Activated naive CD8-positive, alpha-beta T cell treated with anti-CD3 and anti-CD28 coated beads for 36 hours (primary cell): ENCODE data around the gene PRR5L. TPM values are rescaled to one million over a fixed set of nuclear protein-coding genes. Genes with fewer than 3 reads are reported as not detected.

Experiments used
- DNase-seq: peaks from one replicate; pipeline ENCODE4 v3.0.0; 2021
- H3K27ac Mint-ChIP-seq: one replicate; pipeline ENCODE4 v1.8.0; 2022; ENCODE audit warnings: mild to moderate bottlenecking, moderate library complexity, mixed read lengths
- H3K27me3 Mint-ChIP-seq: one replicate; pipeline ENCODE4 v1.8.0; 2022; ENCODE audit warnings: mild to moderate bottlenecking, mixed read lengths
- H3K36me3 Mint-ChIP-seq: one replicate; pipeline ENCODE4 v1.8.0; 2021; ENCODE audit warnings: mild to moderate bottlenecking, mixed read lengths
- H3K4me1 Mint-ChIP-seq: one replicate; pipeline ENCODE4 v1.8.0; 2021; ENCODE audit warnings: mixed read lengths
- H3K4me3 Mint-ChIP-seq: one replicate; pipeline ENCODE4 v1.8.0; 2022; ENCODE audit warnings: mild to moderate bottlenecking, moderate library complexity, mixed read lengths
- H3K9me3 Mint-ChIP-seq: one replicate; pipeline ENCODE4 v1.8.0; 2022; ENCODE audit warnings: mixed read lengths
- total RNA-seq, 2 experiments: library from RNA; stranded (reverse); gene quantifications; one replicate each; pipeline ENCODE4 v1.2.3, GENCODE V29; 2021

PRR5L gene
- total RNA-seq, 2 experiments from 2014 or later: 6.0 to 6.9 TPM

GRCh38 chr11:36381015-36381360 is 84.9 kb downstream of the PRR5L start:
- peaks cover 3% of the 10 kb centered on the region for H3K36me3 Mint-ChIP-seq
- H3K4me1 Mint-ChIP-seq: peaks cover 18% of the 10 kb centered on the region
- no peak for DNase-seq
- H3K9me3 Mint-ChIP-seq: no peaks in the 10 kb centered on the region
- H3K27me3 Mint-ChIP-seq: peaks cover 60% of the 10 kb centered on the region
- H3K27ac Mint-ChIP-seq: no peak overlapping the region
- no peak overlapping the region for H3K4me3 Mint-ChIP-seq

- Mint-ChIP-seq H3K9me3 (no peaks in the 10 kb centered on the region), H3K27me3 (peaks cover 41% of the 10 kb centered on the region), H3K36me3 (peaks cover 3% of the 10 kb centered on the region), H3K4me3 (no peak overlapping the region), H3K4me1 (peaks cover 6% of the 10 kb centered on the region), H3K27ac (no peak overlapping the region)
- no peak for DNase-seq
Observed at GRCh38 chr11:36383195-36383594, 87.1 kb downstream of the PRR5L start.

- no peak for DNase-seq
- Mint-ChIP-seq H3K36me3 (no peaks in the 10 kb centered on the region), H3K4me3 (no peak overlapping the region), H3K9me3 (no peaks in the 10 kb centered on the region), H3K27ac (no peak overlapping the region), H3K4me1 (peaks cover 7% of the 10 kb centered on the region), H3K27me3 (peaks cover 19% of the 10 kb centered on the region)
Observed at GRCh38 chr11:36385121-36385970, 89.3 kb downstream of the PRR5L start.

- H3K4me3 Mint-ChIP-seq: no peak overlapping the region
- DNase-seq: no peak
- no peak overlapping the region for H3K27ac Mint-ChIP-seq
- H3K27me3 Mint-ChIP-seq: peaks cover 15% of the 10 kb centered on the region
- no peaks in the 10 kb centered on the region for H3K36me3 Mint-ChIP-seq
- H3K9me3 Mint-ChIP-seq: no peaks in the 10 kb centered on the region
- peaks cover 13% of the 10 kb centered on the region for H3K4me1 Mint-ChIP-seq
Observed at GRCh38 chr11:36386411-36386810, 90.3 kb downstream of the PRR5L start.

GRCh38 chr11:36388071-36388470 is 92.0 kb downstream of the PRR5L start:
- H3K9me3 Mint-ChIP-seq: peaks cover 5% of the 10 kb centered on the region

GRCh38 chr11:36388951-36389350 is 92.9 kb downstream of the PRR5L start:
- DNase-seq: no peak
- Mint-ChIP-seq H3K9me3 (peaks cover 5% of the 10 kb centered on the region), H3K27me3 (peaks cover 17% of the 10 kb centered on the region), H3K36me3 (peaks cover 2% of the 10 kb centered on the region), H3K27ac (no peak overlapping the region), H3K4me3 (no peak overlapping the region), H3K4me1 (peaks cover 25% of the 10 kb centered on the region)

More at GRCh38 chr11:36388071-36388470, 92.0 kb downstream of the PRR5L start:
- Mint-ChIP-seq H3K27ac (no peak overlapping the region), H3K4me3 (no peak overlapping the region), H3K27me3 (peaks cover 12% of the 10 kb centered on the region), H3K36me3 (peaks cover 2% of the 10 kb centered on the region), H3K4me1 (peaks cover 22% of the 10 kb centered on the region)
- no peak for DNase-seq

GRCh38 chr11:36389811-36390210 is 93.7 kb downstream of the PRR5L start:
- no peak for DNase-seq
- Mint-ChIP-seq H3K4me1 (peaks cover 33% of the 10 kb centered on the region), H3K9me3 (peaks cover 5% of the 10 kb centered on the region), H3K4me3 (no peak overlapping the region), H3K36me3 (peaks cover 6% of the 10 kb centered on the region), H3K27me3 (peaks cover 14% of the 10 kb centered on the region), H3K27ac (peak overlapping the region; percentile 25)

GRCh38 chr11:36390963-36391471 is 94.9 kb downstream of the PRR5L start:
- Mint-ChIP-seq H3K4me3 (no peak overlapping the region), H3K9me3 (peaks cover 5% of the 10 kb centered on the region), H3K36me3 (peaks cover 6% of the 10 kb centered on the region), H3K27me3 (peaks cover 14% of the 10 kb centered on the region), H3K27ac (peak overlapping the region; percentile 70), H3K4me1 (peaks cover 37% of the 10 kb centered on the region)
- peak; percentile 18 for DNase-seq

- H3K9me3 Mint-ChIP-seq: peaks cover 5% of the 10 kb centered on the region
- no peak overlapping the region for H3K27ac Mint-ChIP-seq
- no peak for DNase-seq
- peaks cover 6% of the 10 kb centered on the region for H3K36me3 Mint-ChIP-seq
- H3K27me3 Mint-ChIP-seq: peaks cover 14% of the 10 kb centered on the region
- H3K4me1 Mint-ChIP-seq: peaks cover 37% of the 10 kb centered on the region
- no peak overlapping the region for H3K4me3 Mint-ChIP-seq
Observed at GRCh38 chr11:36392196-36392595, 96.1 kb downstream of the PRR5L start.

GRCh38 chr11:36394056-36394455 is 98.0 kb downstream of the PRR5L start:
- Mint-ChIP-seq H3K4me1 (peaks cover 39% of the 10 kb centered on the region), H3K27ac (peak overlapping the region; percentile 32), H3K9me3 (peaks cover 5% of the 10 kb centered on the region), H3K4me3 (no peak overlapping the region), H3K36me3 (peaks cover 6% of the 10 kb centered on the region), H3K27me3 (peaks cover 28% of the 10 kb centered on the region)
- no peak for DNase-seq

- Mint-ChIP-seq H3K4me3 (no peak overlapping the region), H3K9me3 (peaks cover 5% of the 10 kb centered on the region), H3K27me3 (peaks cover 30% of the 10 kb centered on the region), H3K4me1 (peaks cover 38% of the 10 kb centered on the region), H3K36me3 (peaks cover 6% of the 10 kb centered on the region), H3K27ac (peak overlapping the region; percentile 32)
- DNase-seq: no peak
Observed at GRCh38 chr11:36394926-36395325, 98.8 kb downstream of the PRR5L start.

- Mint-ChIP-seq H3K4me1 (peaks cover 40% of the 10 kb centered on the region), H3K4me3 (no peak overlapping the region), H3K36me3 (peaks cover 9% of the 10 kb centered on the region), H3K9me3 (peaks cover 5% of the 10 kb centered on the region), H3K27ac (no peak overlapping the region), H3K27me3 (peaks cover 42% of the 10 kb centered on the region)
- no peak for DNase-seq
Observed at GRCh38 chr11:36395978-36396736, 100.1 kb downstream of the PRR5L start.

GRCh38 chr11:36398231-36398953 is 102.3 kb downstream of the PRR5L start:
- DNase-seq: no peak
- no peak overlapping the region for H3K27ac Mint-ChIP-seq
- peaks cover 7% of the 10 kb centered on the region for H3K36me3 Mint-ChIP-seq
- peaks cover 42% of the 10 kb centered on the region for H3K27me3 Mint-ChIP-seq
- H3K9me3 Mint-ChIP-seq: no peaks in the 10 kb centered on the region
- H3K4me3 Mint-ChIP-seq: no peak overlapping the region
- H3K4me1 Mint-ChIP-seq: peaks cover 30% of the 10 kb centered on the region

GRCh38 chr11:36399236-36399635 is 103.1 kb downstream of the PRR5L start:
- H3K4me1 Mint-ChIP-seq: peaks cover 25% of the 10 kb centered on the region
- DNase-seq: no peak
- H3K27ac Mint-ChIP-seq: no peak overlapping the region
- peaks cover 38% of the 10 kb centered on the region for H3K27me3 Mint-ChIP-seq
- no peak overlapping the region for H3K4me3 Mint-ChIP-seq
- H3K9me3 Mint-ChIP-seq: no peaks in the 10 kb centered on the region
- H3K36me3 Mint-ChIP-seq: peaks cover 7% of the 10 kb centered on the region

GRCh38 chr11:36399745-36400144 is 103.7 kb downstream of the PRR5L start:
- Mint-ChIP-seq H3K27ac (no peak overlapping the region), H3K27me3 (peaks cover 34% of the 10 kb centered on the region), H3K4me1 (peaks cover 20% of the 10 kb centered on the region), H3K9me3 (no peaks in the 10 kb centered on the region), H3K4me3 (no peak overlapping the region), H3K36me3 (peaks cover 5% of the 10 kb centered on the region)
- DNase-seq: no peak
